Body of pancreas (tissue), 4 donors: ENCODE measurements around the gene DDX28. TPM values are rescaled to one million over a fixed set of nuclear protein-coding genes. Genes with fewer than 3 reads are reported as not detected.

ENCODE experiments used
- ATAC-seq: fragments of 150-250 bp; one replicate; pipeline ENCODE4 v1.9.1; 2016
- DNase-seq, 4 donors: peaks; one replicate each; pipeline ENCODE4 v3.0.0-alpha.2; 2019
- H3K27ac ChIP-seq, 4 donors: fragments of 200-600 bp; sonication (generic); 1 replicate in 3 of 4; 2 replicates in 1 of 4; pipeline versions ENCODE4 v1.5.1 to v1.6.1; 2016 to 2019; ENCODE audit warnings: mild to moderate bottlenecking in 1 of 4, mixed read lengths in 1 of 4, moderate library complexity in 1 of 4
- H3K27me3 ChIP-seq, 2 donors: fragments of 200-600 bp; sonication (generic); one replicate each; pipeline ENCODE4 v1.6.0; 2016; ENCODE audit warnings: mild to moderate bottlenecking in 1 of 2
- H3K36me3 ChIP-seq, 2 donors: fragments of 200-600 bp; sonication (generic); replicated peaks in 1 of 2; 2 replicates each; pipeline ENCODE4 v1.5.1; 2016; ENCODE audit warnings: low read depth in 2 of 2; ENCODE audit not compliant: insufficient read depth in 1 of 2
- H3K4me1 ChIP-seq: fragments of 200-600 bp; sonication (generic); one replicate; pipeline ENCODE4 v1.6.0; 2016
- H3K4me3 ChIP-seq, 2 donors: fragments of 200-600 bp; sonication (generic); 1 replicate in 1 of 2; 2 replicates in 1 of 2; pipeline ENCODE4 v1.5.1; 2016 to 2019
- H3K9me3 ChIP-seq, 3 donors: fragments of 200-600 bp; sonication (generic); 1 replicate in 2 of 3; 2 replicates in 1 of 3; pipeline ENCODE4 v1.5.1; 2016
- POLR2A ChIP-seq, 3 donors: fragments of 450-650 bp; IDR thresholded peaks; one replicate each; pipeline ENCODE4 v1.6.1; 2016; ENCODE audit warnings: antibody characterized with exemption in 3 of 3, mild to moderate bottlenecking in 2 of 3
- WGBS, 2 donors: methylation state at CpG; one replicate each; pipeline ENCODE4 v1.1.5; 2017; 5-methylcytosine and 5-hydroxymethylcytosine counted together
- intact Hi-C: fragments of 100-400 bp; cut with DNase I; formaldehyde crosslinking; loops from one replicate; pipeline ENCODE4 v1.15.1; 2023
- total RNA-seq, 2 donors: library from RNA; depleted of rRNA; stranded (reverse); fragments of >200 nt; gene quantifications; one replicate each; pipeline ENCODE4 v1.1.0, GENCODE V29; 2016
- TF ChIP-seq, protein P1 (sequence below), 7 experiments: fragments of 450-650 bp in 4 of 7; fragments of 200-600 bp in 3 of 7; sonication (generic) in 3 of 7; IDR thresholded peaks; one replicate each; pipeline ENCODE4 v1.5.1; 2016 to 2019; ENCODE audit warnings: antibody characterized with exemption in 7 of 7

The DDX28 gene, protein sequence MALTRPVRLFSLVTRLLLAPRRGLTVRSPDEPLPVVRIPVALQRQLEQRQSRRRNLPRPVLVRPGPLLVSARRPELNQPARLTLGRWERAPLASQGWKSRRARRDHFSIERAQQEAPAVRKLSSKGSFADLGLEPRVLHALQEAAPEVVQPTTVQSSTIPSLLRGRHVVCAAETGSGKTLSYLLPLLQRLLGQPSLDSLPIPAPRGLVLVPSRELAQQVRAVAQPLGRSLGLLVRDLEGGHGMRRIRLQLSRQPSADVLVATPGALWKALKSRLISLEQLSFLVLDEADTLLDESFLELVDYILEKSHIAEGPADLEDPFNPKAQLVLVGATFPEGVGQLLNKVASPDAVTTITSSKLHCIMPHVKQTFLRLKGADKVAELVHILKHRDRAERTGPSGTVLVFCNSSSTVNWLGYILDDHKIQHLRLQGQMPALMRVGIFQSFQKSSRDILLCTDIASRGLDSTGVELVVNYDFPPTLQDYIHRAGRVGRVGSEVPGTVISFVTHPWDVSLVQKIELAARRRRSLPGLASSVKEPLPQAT
- total RNA-seq, result 10 to 100 TPM in 1 of 2 donors, 1 to 10 TPM in 1; 3.4 to 13.2 TPM

DNA sequence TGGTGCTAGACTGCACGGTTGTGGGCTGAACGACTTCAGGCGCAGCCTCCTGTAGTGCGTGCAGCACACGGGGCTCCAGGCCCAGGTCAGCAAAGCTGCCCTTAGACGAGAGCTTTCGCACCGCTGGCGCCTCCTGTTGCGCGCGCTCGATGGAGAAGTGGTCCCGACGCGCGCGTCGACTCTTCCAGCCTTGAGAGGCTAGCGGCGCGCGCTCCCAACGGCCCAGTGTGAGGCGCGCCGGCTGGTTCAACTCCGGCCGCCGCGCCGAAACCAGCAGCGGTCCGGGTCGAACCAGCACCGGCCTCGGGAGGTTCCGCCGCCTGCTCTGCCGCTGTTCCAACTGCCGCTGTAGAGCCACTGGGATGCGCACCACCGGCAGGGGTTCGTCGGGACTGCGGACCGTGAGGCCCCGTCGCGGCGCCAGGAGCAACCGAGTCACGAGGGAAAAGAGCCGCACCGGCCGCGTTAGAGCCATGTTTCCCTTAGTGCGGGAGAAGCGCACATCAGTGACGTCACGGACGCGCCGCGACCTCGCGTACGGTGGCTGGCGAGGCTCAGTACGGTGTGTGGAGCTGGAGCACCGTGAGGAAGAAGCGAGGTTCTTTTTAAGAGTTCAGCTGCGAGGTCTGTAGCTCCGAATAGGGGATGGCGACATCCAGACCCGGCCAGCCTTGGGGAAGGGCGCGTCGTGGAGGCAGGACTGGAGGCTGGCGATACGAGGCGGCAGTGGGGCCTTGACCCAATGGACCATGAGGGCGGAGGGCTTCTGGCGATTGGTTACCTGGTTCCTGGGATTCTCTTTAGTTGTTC, at the start of gene DDX28, which contains the start of gene DUS2:
Gene DDX28 (minus strand): TSS at position 505 of the 810 bp plus-strand sequence. CDS start 30 bp downstream, at position 475.
Gene DUS2 (plus strand): TSS at position 557 of the 810 bp plus-strand sequence. CDS start 14,740 bp downstream, outside the sequence.
- Histone ChIP-seq H3K4me3 (peak within 1 kb of the TSS; percentile 68 to 93), H3K36me3 (no peaks in the 10 kb centered on the region), H3K9me3 (no peaks in the 10 kb centered on the region), H3K27ac (peak within 1 kb of the TSS; percentile 55 to 83 (median 68)), H3K27me3 (no peaks in the 10 kb centered on the region), H3K4me1 (peaks cover 26% of the 10 kb centered on the region)
- WGBS, 2 donors, result 0 to 1% methylated on average over 1 to 75 of the region's 84 CpGs
- peak; percentile 29 to 71 (median 66) for TF ChIP-seq POLR2A (IDR thresholded peaks at IDR 0.05)
- TF ChIP-seq, protein P1, sequence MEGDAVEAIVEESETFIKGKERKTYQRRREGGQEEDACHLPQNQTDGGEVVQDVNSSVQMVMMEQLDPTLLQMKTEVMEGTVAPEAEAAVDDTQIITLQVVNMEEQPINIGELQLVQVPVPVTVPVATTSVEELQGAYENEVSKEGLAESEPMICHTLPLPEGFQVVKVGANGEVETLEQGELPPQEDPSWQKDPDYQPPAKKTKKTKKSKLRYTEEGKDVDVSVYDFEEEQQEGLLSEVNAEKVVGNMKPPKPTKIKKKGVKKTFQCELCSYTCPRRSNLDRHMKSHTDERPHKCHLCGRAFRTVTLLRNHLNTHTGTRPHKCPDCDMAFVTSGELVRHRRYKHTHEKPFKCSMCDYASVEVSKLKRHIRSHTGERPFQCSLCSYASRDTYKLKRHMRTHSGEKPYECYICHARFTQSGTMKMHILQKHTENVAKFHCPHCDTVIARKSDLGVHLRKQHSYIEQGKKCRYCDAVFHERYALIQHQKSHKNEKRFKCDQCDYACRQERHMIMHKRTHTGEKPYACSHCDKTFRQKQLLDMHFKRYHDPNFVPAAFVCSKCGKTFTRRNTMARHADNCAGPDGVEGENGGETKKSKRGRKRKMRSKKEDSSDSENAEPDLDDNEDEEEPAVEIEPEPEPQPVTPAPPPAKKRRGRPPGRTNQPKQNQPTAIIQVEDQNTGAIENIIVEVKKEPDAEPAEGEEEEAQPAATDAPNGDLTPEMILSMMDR (IDR thresholded peaks at IDR 0.05), result peak in 2 of 7 experiments; percentile 6 to 20
- ATAC-seq (peak; percentile 98), DNase-seq (peak; percentile 90 to 93 (median 93))
- intact Hi-C loops, result no loop called here

DNA sequence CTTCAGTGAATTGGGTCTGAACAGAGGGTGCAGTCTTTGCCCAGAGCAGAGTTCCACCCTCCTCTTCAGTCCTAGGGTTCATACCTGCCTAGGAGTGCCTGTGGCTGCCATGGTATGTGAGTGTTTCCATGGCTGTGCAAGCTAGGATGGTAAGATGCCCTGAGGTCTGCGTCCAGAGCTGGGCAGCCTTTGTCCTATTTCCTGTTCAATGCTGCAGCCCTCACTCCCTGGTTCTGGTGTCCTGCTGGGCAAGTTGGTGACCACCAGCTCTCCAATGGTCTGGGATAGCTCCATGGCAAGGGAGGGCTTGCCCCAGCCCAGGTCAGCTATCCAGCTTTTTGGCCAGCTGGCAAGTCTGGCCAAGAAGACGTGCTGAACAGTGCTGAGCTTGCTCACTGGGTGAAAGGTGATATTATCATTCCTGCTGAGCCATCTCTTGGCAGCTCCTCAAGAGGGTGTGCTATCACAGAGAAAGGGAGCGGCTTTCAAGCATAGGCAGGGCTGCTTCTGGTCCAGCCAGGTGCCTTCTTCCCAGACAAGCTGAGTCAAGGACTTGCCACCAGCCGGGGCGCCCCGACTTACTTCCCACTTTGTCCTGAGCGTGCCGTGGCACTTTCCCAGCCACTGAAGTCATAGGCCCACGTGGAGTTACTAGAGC, 49.1 kb upstream of the DDX28 start:
- DNase-seq, result no peak
- Histone ChIP-seq H3K9me3 (no peaks in the 10 kb centered on the region), H3K27me3 (no peaks in the 10 kb centered on the region), H3K27ac (no peak overlapping the region), H3K36me3 (peaks cover 0 to 6% of the 10 kb centered on the region in 2 donors), H3K4me3 (no peak overlapping the region), H3K4me1 (peaks cover 7% of the 10 kb centered on the region)
- ATAC-seq, result no peak
- intact Hi-C loops, result no loop called here
- 71 to 82% methylated on average over 6 to 9 of the region's 9 CpGs for WGBS, 2 donors
- TF ChIP-seq POLR2A (IDR thresholded peaks at IDR 0.05), result no peak
- TF ChIP-seq, protein P1 (IDR thresholded peaks at IDR 0.05), result no peak

DNA sequence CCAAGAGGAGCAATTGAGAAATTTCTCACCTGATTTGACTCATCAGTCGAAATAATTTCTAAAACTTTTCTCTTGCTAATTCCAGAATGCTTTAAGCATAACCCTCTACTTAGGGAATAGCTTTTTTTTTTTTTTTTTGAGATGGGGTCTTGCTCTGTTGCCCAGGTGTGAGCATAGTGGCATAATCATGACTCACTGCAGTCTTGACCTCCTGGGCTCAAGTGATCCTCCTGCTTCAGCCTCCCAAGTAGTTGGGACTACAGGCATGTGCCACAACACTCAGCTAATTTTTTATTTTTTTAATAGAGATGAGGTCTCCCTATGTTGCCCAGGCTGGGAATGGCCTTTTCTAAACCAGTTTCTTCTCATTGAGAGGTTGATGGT, 48.5 kb upstream of the DDX28 start:
- 88 to 94% methylated on average over 1 of the region's 1 CpG for WGBS, 2 donors
- peaks cover 0 to 6% of the 10 kb centered on the region in 2 donors for H3K36me3 ChIP-seq
- peaks cover 7% of the 10 kb centered on the region for H3K4me1 ChIP-seq
- H3K9me3 ChIP-seq, result no peaks in the 10 kb centered on the region
- no peaks in the 10 kb centered on the region for H3K27me3 ChIP-seq
- TF ChIP-seq POLR2A (IDR thresholded peaks at IDR 0.05), result no peak
- TF ChIP-seq, protein P1 (IDR thresholded peaks at IDR 0.05), result no peak
- no peak for ATAC-seq
- no peak overlapping the region for H3K4me3 ChIP-seq
- no peak for DNase-seq
- no peak overlapping the region for H3K27ac ChIP-seq
- intact Hi-C loops, result no loop called here

DNA sequence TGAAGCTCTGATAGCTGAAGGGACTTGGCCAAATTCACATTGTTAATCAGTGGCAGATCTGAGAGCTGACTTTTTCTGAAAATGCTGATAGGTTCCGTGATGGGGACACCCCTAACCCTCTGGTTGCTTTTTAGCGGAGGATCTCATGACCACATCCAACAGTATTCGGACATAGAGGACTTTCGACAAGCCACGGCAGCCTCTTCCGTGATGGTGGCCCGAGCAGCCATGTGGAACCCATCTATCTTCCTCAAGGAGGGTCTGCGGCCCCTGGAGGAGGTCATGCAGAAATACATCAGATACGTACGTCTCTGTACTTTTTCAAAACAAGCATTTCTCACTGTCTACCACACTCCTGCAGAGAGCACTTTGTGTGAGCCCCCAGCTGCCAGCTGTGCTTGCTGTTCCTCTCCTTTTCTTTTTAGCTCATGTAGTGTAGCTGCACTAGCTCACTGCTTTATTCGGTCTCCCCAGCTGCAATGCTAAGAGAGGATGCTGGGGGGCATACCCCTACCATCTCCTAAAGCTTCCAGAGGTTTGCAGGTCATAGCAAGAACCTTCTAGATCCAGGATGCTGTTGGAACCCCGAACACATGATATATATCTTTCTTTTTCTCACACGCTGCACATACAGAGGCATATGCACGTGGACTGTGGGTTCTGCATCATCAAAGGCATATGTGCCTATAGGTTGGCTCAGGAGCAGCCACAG, 47.9 kb upstream of the DDX28 start:
- no peak for DNase-seq
- intact Hi-C loops, result no loop called here
- TF ChIP-seq, protein P1 (IDR thresholded peaks at IDR 0.05), result no peak
- TF ChIP-seq POLR2A (IDR thresholded peaks at IDR 0.05), result no peak
- Histone ChIP-seq H3K27me3 (no peaks in the 10 kb centered on the region), H3K27ac (no peak overlapping the region), H3K4me3 (no peak overlapping the region), H3K4me1 (peaks cover 7% of the 10 kb centered on the region), H3K36me3 (peaks cover 0 to 4% of the 10 kb centered on the region in 2 donors), H3K9me3 (no peaks in the 10 kb centered on the region)
- no peak for ATAC-seq
- WGBS, 2 donors, result 81 to 85% methylated on average over 9 to 14 of the region's 14 CpGs
